22Rv1 (cell line): ENCODE measurements around the gene GAB2.

Experiments used
- ZFX ChIP-seq: fragments of 450-650 bp; IDR thresholded peaks from 2 replicates; pipeline ENCODE4 v1.6.1; 2017; ENCODE audit warnings: antibody characterized with exemption, borderline replicate concordance
- TF ChIP-seq, protein P1 (sequence below): fragments of 450-650 bp; IDR thresholded peaks from 2 replicates; pipeline ENCODE4 v1.5.1; 2017; ENCODE audit warnings: mild to moderate bottlenecking

- TF ChIP-seq, protein P1, sequence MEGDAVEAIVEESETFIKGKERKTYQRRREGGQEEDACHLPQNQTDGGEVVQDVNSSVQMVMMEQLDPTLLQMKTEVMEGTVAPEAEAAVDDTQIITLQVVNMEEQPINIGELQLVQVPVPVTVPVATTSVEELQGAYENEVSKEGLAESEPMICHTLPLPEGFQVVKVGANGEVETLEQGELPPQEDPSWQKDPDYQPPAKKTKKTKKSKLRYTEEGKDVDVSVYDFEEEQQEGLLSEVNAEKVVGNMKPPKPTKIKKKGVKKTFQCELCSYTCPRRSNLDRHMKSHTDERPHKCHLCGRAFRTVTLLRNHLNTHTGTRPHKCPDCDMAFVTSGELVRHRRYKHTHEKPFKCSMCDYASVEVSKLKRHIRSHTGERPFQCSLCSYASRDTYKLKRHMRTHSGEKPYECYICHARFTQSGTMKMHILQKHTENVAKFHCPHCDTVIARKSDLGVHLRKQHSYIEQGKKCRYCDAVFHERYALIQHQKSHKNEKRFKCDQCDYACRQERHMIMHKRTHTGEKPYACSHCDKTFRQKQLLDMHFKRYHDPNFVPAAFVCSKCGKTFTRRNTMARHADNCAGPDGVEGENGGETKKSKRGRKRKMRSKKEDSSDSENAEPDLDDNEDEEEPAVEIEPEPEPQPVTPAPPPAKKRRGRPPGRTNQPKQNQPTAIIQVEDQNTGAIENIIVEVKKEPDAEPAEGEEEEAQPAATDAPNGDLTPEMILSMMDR, result no peak
- no peak for TF ChIP-seq ZFX
Observed at GRCh38 chr11:78415338-78415737, 2.3 kb downstream of the GAB2 start.
